H1 (cell line): Measurements from ENCODE around the gene WBP1. TPM values are rescaled to one million over a fixed set of nuclear protein-coding genes. Genes with fewer than 3 reads are reported as not detected.

Source experiments
- CTCF ChIA-PET: fragments of 300-600 bp; sonication (Branson Sonifier 250); formaldehyde crosslinking; loops from one replicate; lab custom pipeline; 2021; ENCODE audit not compliant: partially characterized antibody; lab: Charles Lee
- POLR2A ChIA-PET: fragments of 300-600 bp; sonication (Branson Sonifier 250); formaldehyde crosslinking; loops from one replicate; lab custom pipeline; 2021; ENCODE audit warnings: inconsistent platforms; ENCODE audit not compliant: partially characterized antibody; lab: Charles Lee
- DNase-seq, 2 experiments: peaks; one replicate each; pipeline versions ENCODE4 v3.0.0 to v3.0.0-alpha.2; 2010 to 2022; ENCODE audit warnings: low spot score in 2 of 2, low read depth in 1 of 2, mixed read lengths in 1 of 2
- FAIRE-seq: peaks from 2 replicates; lab custom pipeline; 2011; peaks lifted over from hg19 to GRCh38; lab: Jason Lieb, UNC
- H2AFZ ChIP-seq: 2 replicates; pipeline ENCODE4 v1.8.1; 2012; ENCODE audit warnings: low read length, inconsistent platforms
- H2AK5ac ChIP-seq: 2 replicates; pipeline ENCODE4 v1.6.1; 2013; ENCODE audit warnings: low read depth, low read length
- H2BK120ac ChIP-seq: replicated peaks from 2 replicates; pipeline ENCODE3; 2013; ENCODE audit warnings: low read depth, low read length, inconsistent platforms
- H2BK12ac ChIP-seq: 2 replicates; pipeline ENCODE4 v1.6.1; 2013; ENCODE audit warnings: low read depth, low read length
- H2BK15ac ChIP-seq: 2 replicates; pipeline ENCODE4 v1.6.1; 2013; ENCODE audit warnings: low read length
- H2BK20ac ChIP-seq: 2 replicates; pipeline ENCODE4 v1.6.1; 2013; ENCODE audit warnings: low read length
- H2BK5ac ChIP-seq: 2 replicates; pipeline ENCODE4 v1.6.1; 2013; ENCODE audit warnings: low read depth, low read length
- H3K14ac ChIP-seq: 2 replicates; pipeline ENCODE4 v1.6.1; 2013; ENCODE audit warnings: inconsistent platforms; ENCODE audit not compliant: insufficient read length
- H3K18ac ChIP-seq: 2 replicates; pipeline ENCODE4 v1.6.1; 2013; ENCODE audit warnings: low read length; ENCODE audit errors: extremely low read depth
- H3K23ac ChIP-seq: 2 replicates; pipeline ENCODE4 v1.6.1; 2013; ENCODE audit warnings: inconsistent platforms; ENCODE audit not compliant: insufficient read length
- H3K23me2 ChIP-seq: 2 replicates; pipeline ENCODE4 v1.6.1; 2013; ENCODE audit warnings: low read depth, low read length
- H3K27ac ChIP-seq: 2 replicates; pipeline ENCODE4 v1.6.1; 2011; ENCODE audit warnings: low read depth, low read length, inconsistent platforms
- H3K27me3 ChIP-seq, 4 experiments: replicated peaks in 1 of 4; 1 replicate in 1 of 4; 2 replicates in 3 of 4; pipeline versions ENCODE4 v1.6.1 to v1.8.1; 2011 to 2013; ENCODE audit warnings: low read length in 3 of 4, mild to moderate bottlenecking in 3 of 4, inconsistent platforms in 2 of 4, mixed read lengths in 2 of 4, moderate library complexity in 1 of 4; ENCODE audit not compliant: control insufficient read depth in 3 of 4, insufficient read depth in 3 of 4; ENCODE audit errors: extremely low read depth in 1 of 4
- H3K36me3 ChIP-seq, 4 experiments: 2 replicates each; pipeline versions ENCODE4 v1.6.1 to v1.8.1; 2011 to 2013; ENCODE audit warnings: mild to moderate bottlenecking in 4 of 4, low read length in 3 of 4, moderate library complexity in 2 of 4, control low read depth in 1 of 4, inconsistent platforms in 1 of 4; ENCODE audit not compliant: insufficient read depth in 4 of 4, control insufficient read depth in 2 of 4
- H3K4ac ChIP-seq: replicated peaks from 2 replicates; pipeline ENCODE3; 2013; ENCODE audit warnings: low read length, low read depth, mixed read lengths, inconsistent platforms; ENCODE audit not compliant: insufficient read length
- H3K4me1 ChIP-seq, 4 experiments: replicated peaks in 1 of 4; 1 replicate in 1 of 4; 2 replicates in 3 of 4; pipeline versions ENCODE4 v1.6.1 to v1.8.1; 2011 to 2013; ENCODE audit warnings: low read length in 3 of 4, inconsistent platforms in 2 of 4, mixed read lengths in 1 of 4; ENCODE audit not compliant: insufficient read depth in 4 of 4, control insufficient read depth in 3 of 4
- H3K4me2 ChIP-seq, 2 experiments: 2 replicates each; pipeline versions ENCODE4 v1.6.1 to v1.8.1; 2011 to 2013; ENCODE audit warnings: low read depth in 2 of 2, low read length in 2 of 2, control low read depth in 1 of 2, inconsistent platforms in 1 of 2, mild to moderate bottlenecking in 1 of 2; ENCODE audit not compliant: insufficient read depth in 1 of 2
- H3K4me3 ChIP-seq, 4 experiments: fragments of 200-600, 300-600 bp in 1 of 4; sonication (generic), shearing (Covaris generic), sonication (Bioruptor Twin) in 1 of 4; 2 replicates each; pipeline versions ENCODE4 v1.5.1 to v1.8.1; 2011 to 2016; ENCODE audit warnings: low read length in 4 of 4, low read depth in 3 of 4, control low read depth in 2 of 4, inconsistent platforms in 2 of 4, mild to moderate bottlenecking in 2 of 4, mixed read lengths in 1 of 4, moderate library complexity in 1 of 4; ENCODE audit not compliant: insufficient read depth in 2 of 4; ENCODE audit errors: extremely low read depth in 1 of 4
- H3K56ac ChIP-seq: replicated peaks from 2 replicates; pipeline ENCODE3; 2013; ENCODE audit warnings: low read depth, mild to moderate bottlenecking, mixed read lengths, low read length, inconsistent platforms; ENCODE audit not compliant: insufficient read length
- H3K79me1 ChIP-seq: 2 replicates; pipeline ENCODE4 v1.6.1; 2013; ENCODE audit warnings: low read depth, low read length, control low read depth
- H3K79me2 ChIP-seq, 2 experiments: 2 replicates each; pipeline versions ENCODE4 v1.6.1 to v1.8.1; 2012 to 2013; ENCODE audit warnings: low read length in 2 of 2, mild to moderate bottlenecking in 2 of 2, inconsistent platforms in 1 of 2; ENCODE audit not compliant: insufficient read depth in 2 of 2, control insufficient read depth in 1 of 2
- H3K9ac ChIP-seq, 4 experiments: replicated peaks in 1 of 4; 1 replicate in 1 of 4; 2 replicates in 3 of 4; pipeline versions ENCODE4 v1.6.1 to v1.8.1; 2011 to 2013; ENCODE audit warnings: low read depth in 3 of 4, low read length in 3 of 4, control low read depth in 2 of 4, mild to moderate bottlenecking in 2 of 4, moderate library complexity in 2 of 4, inconsistent platforms in 1 of 4; ENCODE audit errors: extremely low read depth in 1 of 4
- H3K9me3 ChIP-seq, 2 experiments: 2 replicates each; pipeline versions ENCODE4 v1.6.1 to v1.8.1; 2012 to 2013; ENCODE audit warnings: mild to moderate bottlenecking in 2 of 2, moderate library complexity in 2 of 2, control low read depth in 1 of 2, inconsistent platforms in 1 of 2, low read depth in 1 of 2, low read length in 1 of 2, mixed read lengths in 1 of 2; ENCODE audit not compliant: insufficient read depth in 2 of 2
- H4K20me1 ChIP-seq, 2 experiments: replicated peaks in 1 of 2; 2 replicates each; pipeline versions ENCODE3 to v1.8.1; 2011 to 2013; ENCODE audit warnings: inconsistent platforms in 2 of 2, low read length in 2 of 2, mild to moderate bottlenecking in 1 of 2; ENCODE audit not compliant: insufficient read depth in 2 of 2, control insufficient read depth in 1 of 2
- H4K5ac ChIP-seq: 2 replicates; pipeline ENCODE4 v1.6.1; 2013; ENCODE audit warnings: low read length, low read depth, mixed read lengths, inconsistent platforms; ENCODE audit not compliant: insufficient read length
- H4K8ac ChIP-seq: 2 replicates; pipeline ENCODE4 v1.8.0; 2013; ENCODE audit warnings: mild to moderate bottlenecking, moderate library complexity, low read length, inconsistent platforms; ENCODE audit not compliant: insufficient read depth; ENCODE audit errors: extremely low read depth
- H4K91ac ChIP-seq: replicated peaks from 2 replicates; pipeline ENCODE3; 2013; ENCODE audit warnings: low read length, mixed read lengths, inconsistent platforms; ENCODE audit not compliant: insufficient read length
- CEBPB ChIP-seq: IDR thresholded peaks from 2 replicates; pipeline ENCODE4 v1.6.1; 2012; ENCODE audit warnings: low read depth, low read length
- EP300 ChIP-seq, 2 experiments: IDR thresholded peaks; 1 replicate in 1 of 2; 2 replicates in 1 of 2; pipeline ENCODE4 v1.6.1; 2011 to 2012; ENCODE audit warnings: low read depth in 2 of 2, low read length in 2 of 2, mild to moderate bottlenecking in 2 of 2, borderline replicate concordance in 1 of 2, inconsistent platforms in 1 of 2, moderate library complexity in 1 of 2
- SP4 ChIP-seq: IDR thresholded peaks from 2 replicates; pipeline ENCODE4 v1.6.1; 2012; ENCODE audit warnings: low read length, inconsistent platforms
- SRF ChIP-seq: IDR thresholded peaks from 2 replicates; pipeline ENCODE4 v1.6.1; 2011; ENCODE audit warnings: mild to moderate bottlenecking, low read depth, low read length, moderate library complexity
- WGBS, 2 experiments: shearing (Covaris generic) in 1 of 2; methylation state at CpG; one replicate each; pipeline versions ENCODE4 v1.1.6 to v1.1.7; 2013 to 2015; ENCODE audit warnings: low lambda C conversion rate in 2 of 2, mixed read lengths in 2 of 2, inconsistent platforms in 1 of 2, low coverage in 1 of 2, missing lambda C conversion rate in 1 of 2; ENCODE audit not compliant: insufficient replicate concordance in 2 of 2, insufficient coverage in 1 of 2, insufficient read length in 1 of 2; ENCODE audit errors: extremely low coverage in 1 of 2, missing lambda C conversion rate in 1 of 2; 5-methylcytosine and 5-hydroxymethylcytosine counted together
- polyA plus RNA-seq, 7 experiments: library from polyadenylated mRNA; depleted of rRNA in 3 of 7; stranded (reverse) in 5 of 7; unstranded in 2 of 7; fragments of >200 nt in 5 of 7; fragments of 200-250 nt in 2 of 7; gene quantifications; 1 replicate in 5 of 7; 2 replicates in 1 of 7; 4 replicates in 1 of 7; pipeline versions ENCODE4 v1.2.1 to v1.2.3, GENCODE V29; 2011 to 2013; ENCODE audit warnings: missing spikeins in 2 of 7, mixed read lengths in 2 of 7
- total RNA-seq: library from RNA; stranded (reverse); fragmentation: NEBNext Ultra II Directional; extraction: Animal tissue kit (Norgen Biotek cat#: 25700); gene quantifications from 2 replicates; pipeline ENCODE4 v1.2.1, GENCODE V29; 2021

Gene WBP1
- total and polyA plus RNA-seq, 2 of the 8 experiments (the other 6 are each of a cell fraction or from before 2014, with no cell fraction given) = 57.2 to 190 TPM

DNA sequence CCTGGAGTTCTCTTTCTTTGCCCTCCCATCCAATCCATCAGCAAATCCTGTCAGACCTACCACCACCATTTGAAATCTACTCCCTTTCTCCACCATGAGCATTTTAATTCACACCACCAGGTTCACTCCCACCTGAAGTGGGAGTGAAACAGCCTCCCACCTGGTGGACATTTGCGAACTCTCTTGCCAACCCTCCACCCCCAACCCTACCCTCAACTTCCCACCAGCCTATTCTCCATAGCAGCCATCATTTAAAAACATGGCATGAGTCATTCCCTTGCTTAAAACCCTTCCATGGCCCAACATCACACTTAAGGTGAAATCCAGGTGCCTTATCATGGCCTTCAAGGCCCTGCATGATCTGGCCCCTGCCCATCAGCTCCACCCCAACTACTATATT is 20.0 kb upstream of the WBP1 start:
- no peak overlapping the region for H2BK15ac ChIP-seq
- H3K36me3 ChIP-seq = peaks cover 0 to 5% (median 1%) of the 10 kb centered on the region in 4 experiments; a peak in 1 of 8 replicates
- H3K27ac ChIP-seq = no peak overlapping the region
- no peak overlapping the region for H4K5ac ChIP-seq
- no peak overlapping the region for H2BK12ac ChIP-seq
- peak overlapping the region in 1 of 2 experiments; percentile 11; a peak in 1 of 4 replicates for H3K4me2 ChIP-seq
- H4K20me1 ChIP-seq = peaks cover 6 to 14% of the 10 kb centered on the region in 2 experiments
- no peak for DNase-seq
- H3K23me2 ChIP-seq = peaks cover 6% of the 10 kb centered on the region; the same call in 1 of the 2 replicates
- no peak overlapping the region for H3K18ac ChIP-seq
- 100% methylated on average over 1 of the region's 1 CpG; no CpG with 5 or more reads in 1 of the 2 experiments for WGBS, 2 experiments
- peaks cover 22% of the 10 kb centered on the region for H3K79me1 ChIP-seq
- H3K14ac ChIP-seq = no peak overlapping the region
- FAIRE-seq = no peak
- no peaks in the 10 kb centered on the region for H3K27me3 ChIP-seq
- H2BK20ac ChIP-seq = no peak overlapping the region
- H3K4me3 ChIP-seq = no peak overlapping the region
- peak overlapping the region; percentile 25 for H2AK5ac ChIP-seq
- H3K56ac ChIP-seq = no peak overlapping the region
- CTCF ChIA-PET = interaction anchor here (1.0 to 3.1 kb wide), 3 partner anchors 13 to 137 kb away, joined by 3 to 16 read pairs (median 3); partner anchors contain the start of gene WBP1
- H4K91ac ChIP-seq = no peak overlapping the region
- H4K8ac ChIP-seq = no peak overlapping the region; the same call in 1 of the 2 replicates
- H2AFZ ChIP-seq = no peak overlapping the region
- H2BK120ac ChIP-seq = no peak overlapping the region
- POLR2A ChIA-PET = interaction anchor here (1.5 to 3.9 kb wide), 3 partner anchors 10 to 19 kb away, joined by 4 to 66 read pairs (median 42); partner anchors contain the start of genes INO80B and WBP1
- peaks cover 4 to 47% of the 10 kb centered on the region in 2 experiments; a peak in 2 of 4 replicates for H3K79me2 ChIP-seq
- H3K23ac ChIP-seq = no peak overlapping the region
- TF ChIP-seq SRF (no peak), EP300 (IDR thresholded peaks at IDR 0.05; ENCODE audit: borderline replicate concordance in 1 of 2, low read depth in 2 of 2, low read length in 2 of 2) (no peak), SP4 (no peak), CEBPB (no peak)
- peaks cover 4 to 24% (median 17%) of the 10 kb centered on the region in 4 experiments; a peak in 6 of 7 replicates for H3K4me1 ChIP-seq
- H3K4ac ChIP-seq = no peak overlapping the region
- no peak overlapping the region; a peak in 1 of 7 replicates for H3K9ac ChIP-seq
- no peak overlapping the region for H2BK5ac ChIP-seq
- H3K9me3 ChIP-seq = no peaks in the 10 kb centered on the region
